ENCODE results near the gene TENT4B. TPM values are rescaled to one million over a fixed set of nuclear protein-coding genes. Genes with fewer than 3 reads are reported as not detected.

The TENT4B gene
- total RNA-seq, 1 donor from 2014 or later, result 13.5 TPM

- peaks cover 3% of the 10 kb centered on the region for H3K36me3 Mint-ChIP-seq (ENCODE audit: insufficient read depth)
- peak; percentile 19 for DNase-seq (ENCODE audit: low spot score, unreplicated experiment)
- H3K27me3 Mint-ChIP-seq, result no peaks in the 10 kb centered on the region
- peaks cover 12% of the 10 kb centered on the region for H3K4me1 Mint-ChIP-seq (ENCODE audit: low read depth)
- no peak overlapping the region for H3K4me3 Mint-ChIP-seq (ENCODE audit: low read depth)
- no peaks in the 10 kb centered on the region for H3K9me3 Mint-ChIP-seq (ENCODE audit: low read depth)
- H3K27ac Mint-ChIP-seq, result no peak overlapping the region
- peak; percentile 65 for TF ChIP-seq CTCF (IDR thresholded peaks at IDR 0.05; ENCODE audit: unreplicated experiment)
Observed at GRCh38 chr16:50210266-50211038, 57.3 kb downstream of the TENT4B start.

GRCh38 chr16:50213939-50214519, 60.9 kb downstream of the TENT4B start:
- no peaks in the 10 kb centered on the region for H3K27me3 Mint-ChIP-seq
- no peaks in the 10 kb centered on the region for H3K9me3 Mint-ChIP-seq (ENCODE audit: low read depth)
- peak; percentile 81 for TF ChIP-seq CTCF (IDR thresholded peaks at IDR 0.05; ENCODE audit: unreplicated experiment)
- no peak overlapping the region for H3K4me3 Mint-ChIP-seq (ENCODE audit: low read depth)
- DNase-seq (ENCODE audit: low spot score, unreplicated experiment), result no peak
- peaks cover 3% of the 10 kb centered on the region for H3K36me3 Mint-ChIP-seq (ENCODE audit: insufficient read depth)
- H3K4me1 Mint-ChIP-seq (ENCODE audit: low read depth), result peaks cover 8% of the 10 kb centered on the region
- no peak overlapping the region for H3K27ac Mint-ChIP-seq

- Mint-ChIP-seq H3K27me3 (no peaks in the 10 kb centered on the region), H3K36me3 (ENCODE audit: insufficient read depth) (peaks cover 5% of the 10 kb centered on the region), H3K4me1 (ENCODE audit: low read depth) (no peaks in the 10 kb centered on the region), H3K9me3 (ENCODE audit: low read depth) (no peaks in the 10 kb centered on the region), H3K4me3 (ENCODE audit: low read depth) (no peak overlapping the region), H3K27ac (no peak overlapping the region)
- no peak for TF ChIP-seq CTCF (IDR thresholded peaks at IDR 0.05; ENCODE audit: unreplicated experiment)
- no peak for DNase-seq (ENCODE audit: low spot score, unreplicated experiment)
Observed at GRCh38 chr16:50215680-50216079, 62.6 kb downstream of the TENT4B start.

GRCh38 chr16:50216231-50216630, 63.1 kb downstream of the TENT4B start:
- DNase-seq (ENCODE audit: low spot score, unreplicated experiment), result no peak
- Mint-ChIP-seq H3K9me3 (ENCODE audit: low read depth) (no peaks in the 10 kb centered on the region), H3K36me3 (ENCODE audit: insufficient read depth) (peaks cover 5% of the 10 kb centered on the region), H3K27ac (no peak overlapping the region), H3K4me3 (ENCODE audit: low read depth) (no peak overlapping the region), H3K4me1 (ENCODE audit: low read depth) (no peaks in the 10 kb centered on the region), H3K27me3 (no peaks in the 10 kb centered on the region)
- TF ChIP-seq CTCF (IDR thresholded peaks at IDR 0.05; ENCODE audit: unreplicated experiment), result no peak

- peaks cover 4% of the 10 kb centered on the region for H3K4me1 Mint-ChIP-seq (ENCODE audit: low read depth)
- no peaks in the 10 kb centered on the region for H3K27me3 Mint-ChIP-seq
- H3K27ac Mint-ChIP-seq, result no peak overlapping the region
- H3K36me3 Mint-ChIP-seq (ENCODE audit: insufficient read depth), result peaks cover 3% of the 10 kb centered on the region
- no peak for DNase-seq (ENCODE audit: low spot score, unreplicated experiment)
- H3K9me3 Mint-ChIP-seq (ENCODE audit: low read depth), result no peaks in the 10 kb centered on the region
- no peak overlapping the region for H3K4me3 Mint-ChIP-seq (ENCODE audit: low read depth)
- TF ChIP-seq CTCF (IDR thresholded peaks at IDR 0.05; ENCODE audit: unreplicated experiment), result no peak
Observed at GRCh38 chr16:50219402-50219975, 66.4 kb downstream of the TENT4B start.

Measured in progenitor cell of endocrine pancreas (in vitro differentiated cells).